Fibroblast of skin of left biceps (primary cell): ENCODE measurements around the gene ZNF672.

Experiments used
- DNase-seq, 2 experiments: peaks; one replicate each; pipeline ENCODE4 v3.0.0-alpha.2; 2013; ENCODE audit warnings: low read depth in 2 of 2

The ZNF672 gene

GRCh38 chr1:248890549-248891498 lies 52.8 kb downstream of the ZNF672 start:
- no peak for DNase-seq

GRCh38 chr1:248891758-248892157 lies 53.7 kb downstream of the ZNF672 start:
- no peak for DNase-seq

- DNase-seq, result no peak
These were observed 54.6 kb downstream of the ZNF672 start for GRCh38 chr1:248892590-248892989.

- DNase-seq, result no peak
These were observed 56.8 kb downstream of the ZNF672 start for GRCh38 chr1:248894837-248895236.

- no peak for DNase-seq
These were observed 59.7 kb downstream of the ZNF672 start for GRCh38 chr1:248897412-248898337.
